GM21447 (cell line): ENCODE data around the gene HSD3B7.

Experiments used
- ATAC-seq: cut with Tn5 transposase; IDR thresholded peaks from one replicate; pipeline ENCODE4 v1.9.1; 2021; ENCODE audit not compliant: unreplicated experiment

The HSD3B7 gene

DNA sequence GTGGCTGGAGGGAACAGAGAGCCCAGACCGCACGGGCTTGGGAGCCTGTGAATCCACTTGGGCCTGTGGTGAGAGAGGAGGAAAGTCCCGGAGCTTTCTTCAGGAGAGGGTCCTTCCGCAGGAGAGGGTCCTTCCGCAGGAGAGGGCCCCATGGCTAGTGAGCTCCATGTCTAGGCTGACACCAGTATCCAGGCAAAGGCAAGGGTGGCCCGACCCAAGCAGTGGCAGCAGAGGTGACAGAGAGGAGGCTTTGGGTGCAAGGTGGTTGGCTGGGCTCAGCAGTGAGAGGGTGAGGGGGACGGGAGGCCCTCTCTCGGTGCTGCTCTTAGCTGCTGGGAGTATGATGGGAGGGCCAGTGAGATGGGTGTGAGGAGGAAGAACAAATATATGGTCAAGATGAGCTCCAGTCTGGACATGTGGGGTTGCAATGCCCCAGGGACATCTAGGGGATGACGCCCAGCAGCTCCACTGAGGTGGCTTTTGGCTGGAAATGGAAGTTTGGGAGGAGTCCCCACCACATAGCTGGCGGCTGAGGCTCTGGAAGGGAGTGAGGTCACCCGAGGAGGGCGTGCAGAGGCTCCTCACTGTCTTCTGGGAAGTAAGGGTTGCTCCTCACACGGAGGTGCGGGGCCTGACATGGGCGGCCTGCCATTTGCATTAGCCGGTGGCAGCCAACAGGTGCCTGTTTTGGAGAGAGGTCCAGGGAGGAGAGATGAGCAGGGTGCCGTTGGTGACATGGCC is 2.3 kb upstream of the HSD3B7 start:
- ATAC-seq = no peak

DNA sequence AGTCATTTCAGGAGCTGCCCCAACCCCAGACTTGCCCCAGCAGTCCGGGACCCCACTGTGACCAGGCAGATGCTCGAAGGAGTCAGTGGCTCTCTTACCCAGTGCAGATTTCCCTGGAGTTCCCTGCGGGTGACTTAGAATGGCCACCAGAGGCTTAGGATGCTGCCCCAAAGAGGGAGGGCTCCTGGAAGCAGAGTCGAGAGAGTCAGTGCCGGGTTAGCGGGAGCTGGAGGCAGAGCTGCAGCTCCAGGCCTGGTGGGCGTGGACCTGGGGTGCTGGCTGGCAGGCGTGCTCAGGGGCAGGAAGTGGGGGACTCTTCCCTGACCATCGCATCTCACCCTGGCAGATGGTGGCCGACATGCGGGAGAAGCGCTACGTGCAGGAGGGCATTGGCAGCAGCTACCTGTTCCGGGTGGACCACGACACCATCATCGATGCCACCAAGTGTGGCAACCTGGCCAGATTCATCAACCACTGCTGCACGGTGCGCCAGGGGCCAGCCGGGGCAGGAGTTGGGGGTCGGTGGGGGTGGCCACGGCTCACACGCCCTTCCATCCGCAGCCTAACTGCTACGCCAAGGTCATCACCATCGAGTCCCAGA is 1.6 kb upstream of the HSD3B7 start:
- no peak for ATAC-seq

DNA sequence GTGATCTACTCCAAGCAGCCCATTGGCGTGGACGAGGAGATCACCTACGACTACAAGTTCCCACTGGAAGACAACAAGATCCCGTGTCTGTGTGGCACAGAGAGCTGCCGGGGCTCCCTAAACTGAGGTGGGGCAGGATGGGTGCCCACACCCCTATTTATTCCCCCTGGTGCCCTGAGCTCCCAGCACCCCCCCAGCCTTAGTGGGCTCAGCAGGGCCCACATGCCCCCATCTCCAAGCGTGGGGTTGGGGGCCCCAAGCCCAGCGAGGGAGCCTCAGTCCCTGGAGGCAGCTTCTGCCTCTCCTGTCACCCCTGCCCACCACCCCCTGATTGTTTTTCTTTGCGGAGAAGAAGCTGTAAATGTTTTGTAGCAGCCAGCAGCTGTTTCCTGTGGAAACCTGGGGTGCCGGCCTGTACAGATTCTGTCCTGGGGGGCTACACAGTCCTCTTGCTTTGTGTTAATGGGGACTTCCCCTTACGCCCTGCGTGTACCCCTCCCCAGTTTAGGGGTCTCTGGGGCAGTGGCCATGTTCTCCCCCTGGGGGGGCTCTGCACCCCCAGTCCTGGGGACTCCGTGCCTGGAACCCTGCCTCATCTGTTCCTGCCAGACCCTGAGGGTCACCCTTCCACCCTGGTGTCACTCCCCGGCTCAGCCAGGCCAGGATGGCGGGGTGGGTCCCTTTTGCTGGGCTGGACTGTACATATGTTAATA is 953 bp upstream of the HSD3B7 start:
- no peak for ATAC-seq

DNA sequence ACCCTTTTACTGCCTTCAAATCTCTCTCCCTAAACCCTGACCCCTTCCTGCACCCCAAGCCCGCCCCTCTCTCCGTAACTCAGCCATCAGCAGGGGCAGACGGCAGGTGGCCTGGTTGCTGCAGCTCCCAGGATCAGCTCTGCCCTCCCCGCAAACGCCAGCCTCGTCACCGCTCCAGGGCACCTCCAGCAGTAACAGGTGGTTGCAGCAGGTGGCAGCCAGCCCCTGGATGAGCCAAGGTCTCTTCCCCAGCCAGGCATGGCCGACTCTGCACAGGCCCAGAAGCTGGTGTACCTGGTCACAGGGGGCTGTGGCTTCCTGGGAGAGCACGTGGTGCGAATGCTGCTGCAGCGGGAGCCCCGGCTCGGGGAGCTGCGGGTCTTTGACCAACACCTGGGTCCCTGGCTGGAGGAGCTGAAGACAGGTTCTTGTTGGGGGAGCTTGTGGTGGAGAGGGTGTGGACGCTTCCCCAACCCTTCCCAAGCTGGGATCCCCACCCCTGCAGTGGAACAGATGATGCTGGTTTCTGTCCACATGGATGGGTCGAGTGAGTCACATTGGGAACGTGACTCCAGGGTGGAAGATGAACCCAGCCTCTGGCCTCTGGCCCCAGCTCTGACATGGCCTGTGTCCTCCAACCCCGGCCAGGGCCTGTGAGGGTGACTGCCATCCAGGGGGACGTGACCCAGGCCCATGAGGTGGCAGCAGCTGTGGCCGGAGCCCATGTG is 558 bp downstream of the HSD3B7 start:
- ATAC-seq = no peak

DNA sequence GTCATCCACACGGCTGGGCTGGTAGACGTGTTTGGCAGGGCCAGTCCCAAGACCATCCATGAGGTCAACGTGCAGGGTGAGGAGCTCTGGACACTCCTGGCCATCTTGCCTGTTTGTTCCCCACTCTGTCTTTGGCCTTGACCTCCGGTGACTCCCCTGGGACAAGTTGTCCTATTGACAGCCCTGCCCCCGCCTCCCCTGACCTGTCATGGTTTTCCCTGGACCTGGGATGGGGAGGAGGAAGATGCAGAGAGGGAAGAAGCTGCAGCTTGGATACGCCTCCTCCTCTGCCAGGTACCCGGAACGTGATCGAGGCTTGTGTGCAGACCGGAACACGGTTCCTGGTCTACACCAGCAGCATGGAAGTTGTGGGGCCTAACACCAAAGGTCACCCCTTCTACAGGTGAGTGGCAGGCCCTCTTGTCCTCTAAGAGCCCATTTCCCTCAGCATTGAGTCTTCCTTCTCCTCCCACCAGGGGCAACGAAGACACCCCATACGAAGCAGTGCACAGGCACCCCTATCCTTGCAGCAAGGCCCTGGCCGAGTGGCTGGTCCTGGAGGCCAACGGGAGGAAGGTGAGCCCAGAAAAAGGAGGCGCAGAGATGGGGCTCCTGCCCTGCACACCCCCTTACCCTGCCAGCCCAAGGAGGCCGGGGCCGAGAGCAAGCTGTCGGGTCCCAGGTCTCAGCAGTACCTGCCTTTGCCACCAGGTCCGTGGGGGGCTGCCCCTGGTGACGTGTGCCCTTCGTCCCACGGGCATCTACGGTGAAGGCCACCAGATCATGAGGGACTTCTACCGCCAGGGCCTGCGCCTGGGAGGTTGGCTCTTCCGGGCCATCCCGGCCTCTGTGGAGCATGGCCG is 1.4 kb downstream of the HSD3B7 start:
- no peak for ATAC-seq

DNA sequence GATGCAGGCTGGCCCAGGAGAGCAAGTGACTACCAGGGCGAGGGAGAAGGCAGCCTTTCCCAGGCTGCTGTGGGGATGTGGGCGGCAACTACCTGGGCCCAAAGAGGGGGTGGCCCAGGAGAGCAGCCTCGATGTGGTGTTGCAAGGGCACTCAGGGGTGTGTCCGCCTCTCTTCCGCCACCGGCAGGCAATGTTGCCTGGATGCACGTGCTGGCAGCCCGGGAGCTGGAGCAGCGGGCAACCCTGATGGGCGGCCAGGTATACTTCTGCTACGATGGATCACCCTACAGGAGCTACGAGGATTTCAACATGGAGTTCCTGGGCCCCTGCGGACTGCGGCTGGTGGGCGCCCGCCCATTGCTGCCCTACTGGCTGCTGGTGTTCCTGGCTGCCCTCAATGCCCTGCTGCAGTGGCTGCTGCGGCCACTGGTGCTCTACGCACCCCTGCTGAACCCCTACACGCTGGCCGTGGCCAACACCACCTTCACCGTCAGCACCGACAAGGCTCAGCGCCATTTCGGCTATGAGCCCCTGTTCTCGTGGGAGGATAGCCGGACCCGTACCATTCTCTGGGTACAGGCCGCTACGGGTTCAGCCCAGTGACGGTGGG is 2.7 kb downstream of the HSD3B7 start:
- no peak for ATAC-seq

DNA sequence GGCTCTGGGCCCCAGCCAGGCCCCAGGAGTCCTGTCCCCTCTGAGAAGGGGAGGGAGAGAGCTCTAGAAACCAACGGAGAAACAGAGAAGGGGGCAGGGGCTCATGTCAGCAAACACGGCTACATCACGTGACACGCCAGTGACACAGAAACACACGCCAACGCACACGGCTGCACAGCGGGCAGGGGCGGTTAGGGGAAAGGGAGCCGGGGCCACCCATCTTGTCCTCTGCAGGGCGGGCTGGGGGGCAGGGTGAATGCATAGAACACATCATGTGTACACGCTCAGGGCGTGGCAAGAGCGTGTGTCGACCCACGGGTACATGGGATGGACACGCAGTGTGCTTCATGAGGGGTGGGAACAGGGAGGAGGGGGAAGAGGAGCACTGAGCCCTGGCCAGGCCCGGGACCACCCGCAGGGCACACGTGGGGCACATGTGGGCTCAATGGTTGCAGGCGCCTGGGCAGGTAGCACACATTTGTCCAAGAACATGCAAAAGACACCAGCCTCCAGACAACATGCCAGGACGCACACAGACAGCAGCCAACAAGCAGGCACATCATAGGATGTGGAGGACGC is 4.6 kb downstream of the HSD3B7 start:
- ATAC-seq = no peak

DNA sequence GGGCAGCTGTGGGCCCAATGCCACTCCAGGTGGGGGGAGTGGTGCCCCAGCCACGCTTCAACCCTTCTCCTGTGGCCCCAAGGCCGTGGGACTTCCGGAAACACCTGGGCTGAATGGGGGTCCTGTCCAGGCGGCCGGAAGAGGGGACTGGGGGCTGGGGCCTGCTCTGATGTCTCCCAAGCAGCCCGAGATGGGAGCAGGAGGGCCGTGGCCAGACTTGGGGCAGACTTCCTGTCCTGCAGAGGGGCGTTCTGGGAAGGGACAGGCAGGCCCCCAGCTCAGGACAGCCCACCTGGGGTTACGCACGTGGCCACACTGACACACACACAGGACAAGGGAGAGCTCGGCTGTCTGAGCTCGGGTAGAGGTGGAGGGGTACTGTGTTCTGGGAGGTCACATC is 5.1 kb downstream of the HSD3B7 start:
- no peak for ATAC-seq

DNA sequence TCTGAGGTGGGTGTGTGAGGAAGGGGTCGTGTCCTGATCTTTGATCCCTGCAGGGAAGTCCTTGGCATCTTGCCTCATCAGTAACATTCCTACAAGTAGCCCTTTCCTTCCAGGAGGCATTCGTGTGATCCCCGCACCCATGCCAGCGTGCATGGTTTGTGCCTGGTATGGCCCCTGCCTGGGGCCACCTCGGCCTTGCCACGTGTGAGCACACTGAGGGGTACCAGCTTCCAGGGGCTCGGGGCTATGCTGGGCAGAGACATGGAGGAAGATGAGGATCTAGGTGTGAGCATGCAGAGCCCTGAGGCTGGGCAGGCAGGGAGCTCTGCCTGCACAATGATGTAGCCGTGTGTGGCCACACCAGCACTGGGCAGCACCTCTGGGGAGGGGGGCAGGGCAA is 6.0 kb downstream of the HSD3B7 start:
- ATAC-seq = no peak

DNA sequence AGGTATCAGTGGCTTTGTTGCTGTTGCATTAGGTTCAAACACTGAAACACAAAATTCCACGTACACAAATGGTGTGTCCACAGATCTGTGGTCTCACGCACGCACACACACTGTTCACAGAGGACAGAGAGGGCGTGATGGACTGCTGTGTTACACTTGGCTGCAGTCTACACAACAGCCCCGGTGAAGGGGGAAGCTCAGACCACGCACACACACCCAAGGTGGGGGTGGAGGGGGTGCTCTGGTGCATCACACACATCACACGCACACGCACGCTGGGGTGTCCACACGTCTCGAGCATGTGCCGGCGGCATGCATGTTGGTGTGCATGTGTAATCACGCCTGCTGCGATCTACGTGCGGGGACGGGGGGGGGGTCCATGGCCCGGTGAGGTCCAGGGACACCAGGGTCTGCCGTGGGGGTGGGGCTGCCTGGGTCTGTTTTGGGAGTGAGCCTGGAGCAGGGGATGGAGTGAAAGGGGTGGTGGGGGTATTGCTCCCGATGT is 7.3 kb downstream of the HSD3B7 start:
- ATAC-seq = no peak

DNA sequence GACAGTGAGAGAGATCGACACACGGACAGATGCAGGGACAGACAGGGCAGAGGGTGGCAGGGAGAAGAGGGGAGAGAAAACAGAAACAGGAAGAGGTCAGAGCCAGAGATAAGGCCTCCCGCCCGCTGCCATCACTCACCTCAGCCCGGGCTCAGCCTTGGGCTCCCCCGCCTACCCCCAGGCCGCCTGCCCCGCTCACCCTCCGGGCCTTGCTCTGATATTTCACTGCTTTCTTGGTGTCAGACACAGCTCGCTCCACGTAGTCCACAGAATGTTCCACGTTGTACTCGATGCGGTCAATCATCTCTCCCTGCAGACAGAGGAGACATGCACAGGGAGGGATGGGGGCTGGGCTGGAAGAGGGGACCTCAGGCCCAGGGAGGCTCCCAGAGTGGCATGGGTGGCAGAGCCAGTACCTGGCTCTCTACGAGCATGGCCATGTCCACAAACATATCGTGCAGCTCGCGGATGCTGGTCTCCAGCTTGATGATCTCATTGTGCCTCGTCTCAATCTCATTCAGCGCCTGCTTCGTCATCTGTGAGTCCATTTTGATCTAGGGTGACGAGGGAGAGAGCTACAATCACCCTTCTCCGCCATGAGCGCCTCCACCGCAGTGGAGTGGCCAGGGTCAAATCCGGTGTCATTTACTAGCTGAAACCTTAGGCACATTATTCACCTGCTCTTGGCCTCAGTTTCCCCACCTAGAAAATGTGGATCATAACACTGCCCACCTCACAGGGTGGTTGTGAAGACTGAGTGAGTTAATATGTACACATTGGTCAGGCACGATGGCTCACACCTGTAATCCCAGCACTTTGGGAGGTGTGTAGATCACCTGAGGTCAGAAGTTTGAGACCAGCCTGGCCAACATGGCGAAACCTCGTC is 8.2 kb downstream of the HSD3B7 start:
- no peak for ATAC-seq

DNA sequence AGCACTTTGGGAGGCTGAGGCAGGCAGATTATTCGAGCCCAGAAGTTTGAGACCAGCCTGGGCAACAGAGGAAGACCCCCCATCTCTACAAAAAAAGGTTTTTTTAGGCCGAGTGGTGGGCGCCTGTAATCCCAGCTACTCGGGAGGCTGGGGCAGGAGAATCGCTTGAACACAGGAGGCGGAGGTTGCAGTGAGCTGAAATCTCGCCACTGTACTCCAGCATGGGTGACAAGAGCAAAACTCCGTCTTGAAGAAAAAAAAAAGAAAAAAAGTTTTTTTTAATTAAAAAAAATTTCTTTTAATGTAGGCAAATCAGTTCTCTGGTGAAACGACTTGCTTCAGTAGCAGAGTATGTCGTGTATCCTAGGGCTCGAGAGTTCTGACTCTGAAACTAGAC is 10.9 kb downstream of the HSD3B7 start:
- ATAC-seq = no peak

DNA sequence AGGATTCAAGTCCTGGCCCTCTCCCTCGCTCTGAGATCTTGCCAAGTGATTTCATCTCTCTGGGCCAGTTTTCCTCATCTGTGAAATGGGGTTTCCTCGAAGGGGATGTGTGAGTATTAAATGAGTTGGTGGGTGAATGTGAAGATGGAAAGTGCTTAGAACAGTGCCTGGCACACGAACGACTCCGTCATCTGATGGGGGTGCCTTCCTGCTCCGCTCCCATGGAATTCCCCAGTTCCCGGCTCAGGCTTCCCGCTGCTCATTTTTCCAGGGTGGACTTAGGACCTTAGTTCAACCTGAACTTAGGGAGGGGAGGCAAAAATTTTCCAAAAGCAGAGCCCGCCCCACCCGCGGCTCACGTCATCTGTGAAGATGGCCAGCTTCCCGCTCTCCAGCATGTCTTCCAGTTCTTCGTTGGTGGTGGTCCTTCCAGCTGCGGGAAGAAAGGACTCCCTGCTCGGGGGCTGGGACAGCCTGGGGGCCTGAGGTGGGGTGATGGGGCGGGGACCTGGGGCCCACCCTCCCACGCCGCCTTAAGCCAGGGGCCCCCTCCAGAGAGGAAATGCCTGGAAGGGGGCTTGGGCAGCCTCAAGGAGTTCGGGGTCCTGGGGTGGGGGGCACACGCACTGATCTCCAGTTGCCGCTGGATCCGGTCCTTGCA is 11.4 kb downstream of the HSD3B7 start:
- no peak for ATAC-seq

DNA sequence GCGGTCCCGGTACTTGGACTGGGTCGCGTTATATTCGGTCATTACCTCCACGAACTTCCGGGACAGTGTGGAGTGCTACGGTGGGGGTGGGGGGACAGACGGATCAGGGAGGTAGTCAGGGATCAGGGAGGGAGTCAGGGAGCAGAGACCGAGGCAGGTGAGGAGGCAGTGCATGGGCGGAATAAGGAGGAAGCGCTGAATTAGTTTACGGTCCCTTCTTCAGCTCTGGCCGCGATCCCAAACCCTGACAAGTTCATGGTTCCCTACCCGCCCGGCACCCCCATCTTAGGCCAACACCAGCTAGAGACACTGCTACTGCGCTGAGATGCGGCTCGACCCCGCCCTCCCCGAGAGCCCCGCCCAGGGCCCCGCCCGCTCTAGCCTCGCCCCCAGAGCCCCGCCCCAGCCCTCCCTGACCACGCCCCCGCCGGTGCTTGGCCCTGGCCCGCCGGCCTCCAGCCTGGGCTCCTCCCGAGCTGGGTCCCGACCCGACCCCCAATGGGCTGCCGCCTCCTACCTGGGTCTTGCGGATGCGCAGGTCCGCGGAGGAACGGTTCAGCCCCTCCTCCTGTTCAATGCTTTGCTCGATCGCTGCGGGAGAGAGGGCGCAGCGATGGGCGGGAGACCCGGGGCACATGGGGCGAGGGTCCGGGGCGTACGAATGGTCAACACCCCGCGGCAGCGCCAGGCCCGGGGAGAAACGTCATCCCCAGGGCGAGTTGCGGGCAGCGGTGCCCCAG is 12.1 kb downstream of the HSD3B7 start:
- ATAC-seq = peak; percentile 69

DNA sequence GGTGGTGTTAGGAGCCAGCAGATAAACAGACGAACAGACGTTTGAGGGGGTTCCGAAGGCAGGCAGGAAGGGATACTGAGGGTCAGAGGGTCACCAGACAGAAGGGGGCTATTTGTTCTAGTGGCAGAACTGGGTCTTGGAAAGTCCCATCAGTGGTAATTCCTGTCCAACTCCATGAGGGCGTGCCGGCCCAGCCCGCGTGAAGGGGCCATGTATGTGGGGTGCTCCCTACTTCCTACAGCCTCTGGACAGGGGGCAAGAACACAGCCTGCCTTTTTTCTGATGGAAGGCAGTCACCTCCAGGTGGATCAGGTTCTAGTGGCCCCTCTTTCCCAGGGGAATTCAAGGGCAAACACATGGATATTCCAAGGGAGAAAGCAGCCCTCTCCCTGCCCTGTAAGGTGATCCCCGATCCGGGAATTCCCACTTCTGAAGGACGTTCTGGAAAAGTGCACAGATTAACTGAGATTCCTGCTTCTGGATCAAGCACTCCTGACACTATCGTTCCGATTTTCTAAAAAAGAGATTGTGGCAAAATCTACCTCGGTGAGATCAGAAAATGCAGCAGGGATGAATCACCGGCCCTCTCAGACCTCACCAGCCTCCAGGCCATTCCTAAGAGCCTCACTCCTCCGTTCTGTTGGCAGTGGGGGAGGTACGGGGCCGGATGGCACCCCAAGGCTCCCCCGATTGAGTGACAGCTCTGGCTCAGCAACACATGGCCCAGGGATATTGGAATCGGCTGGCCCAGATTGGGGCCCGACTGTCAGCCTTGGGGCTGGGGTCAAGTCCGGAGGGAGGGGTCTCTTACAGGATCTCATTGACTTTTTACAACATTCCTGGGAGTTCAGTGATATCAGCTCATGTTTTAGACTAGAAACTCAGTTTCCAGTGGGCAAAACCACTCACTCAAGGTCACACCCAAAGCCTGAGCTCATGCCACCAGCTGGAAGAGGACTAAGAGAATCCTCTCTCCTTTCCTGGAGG is 13.0 kb downstream of the HSD3B7 start:
- no peak for ATAC-seq
